T-cell (primary cell): Measurements from ENCODE around the gene RITA1. TPM values are rescaled to one million over a fixed set of nuclear protein-coding genes. Genes with fewer than 3 reads are reported as not detected.

Experiments
- ATAC-seq, 4 experiments: fragments of 200-7000 bp in 3 of 4; fragments of 150-1000 bp in 1 of 4; cut with Tn5 transposase; replicated peaks in 1 of 4; 1 replicate in 3 of 4; 2 replicates in 1 of 4; pipeline ENCODE4 v1.10.0; 2021; ENCODE audit warnings: moderate library complexity in 3 of 4, mild to moderate bottlenecking in 2 of 4, moderate number of reproducible peaks in 1 of 4
- CTCF ChIA-PET, 2 donors: fragments of 300-600 bp; sonication (Branson Sonifier 250); formaldehyde crosslinking; loops; one replicate each; lab custom pipeline; 2022; ENCODE audit warnings: antibody characterized with exemption in 2 of 2; lab: Charles Lee
- POLR2A ChIA-PET, 2 donors: fragments of 300-600 bp; sonication (Branson Sonifier 250); formaldehyde crosslinking; loops; one replicate each; lab custom pipeline; 2022; ENCODE audit warnings: antibody characterized with exemption in 2 of 2; lab: Charles Lee
- DNase-seq, 35 experiments: peaks; one replicate each; pipeline versions ENCODE4 v3.0.0 to v3.0.0-alpha.2; 2013 to 2023
- H3K27ac ChIP-seq: one replicate; pipeline ENCODE4 v1.5.1; 2013; ENCODE audit warnings: low read length
- H3K27me3 ChIP-seq, 2 experiments: replicated peaks in 1 of 2; 1 replicate in 1 of 2; 2 replicates in 1 of 2; pipeline versions ENCODE4 v1.6.1 to v1.7.0; 2013; ENCODE audit warnings: low read length in 1 of 2, mixed read lengths in 1 of 2; ENCODE audit not compliant: control insufficient read depth in 2 of 2, insufficient read depth in 2 of 2; ENCODE audit errors: extremely low read depth in 1 of 2
- H3K36me3 ChIP-seq, 2 donors: 1 replicate in 1 of 2; 2 replicates in 1 of 2; pipeline versions ENCODE4 v1.6.1 to v1.7.0; 2013; ENCODE audit warnings: low read length in 1 of 2; ENCODE audit not compliant: control insufficient read depth in 2 of 2, insufficient read depth in 1 of 2; ENCODE audit errors: extremely low read depth in 1 of 2
- H3K4me1 ChIP-seq, 2 experiments: 1 replicate in 1 of 2; 2 replicates in 1 of 2; pipeline versions ENCODE4 v1.6.1 to v1.7.0; 2013; ENCODE audit warnings: low read length in 2 of 2, mixed read lengths in 1 of 2; ENCODE audit not compliant: insufficient read depth in 2 of 2, control insufficient read depth in 1 of 2; ENCODE audit errors: extremely low read depth in 1 of 2
- H3K4me3 ChIP-seq, 2 donors: 1 replicate in 1 of 2; 2 replicates in 1 of 2; pipeline versions ENCODE4 v1.5.1 to v1.7.0; 2013; ENCODE audit warnings: mild to moderate bottlenecking in 2 of 2, low read length in 1 of 2, moderate library complexity in 1 of 2; ENCODE audit not compliant: control insufficient read depth in 1 of 2; ENCODE audit errors: extremely low read depth in 1 of 2
- H3K9me3 ChIP-seq: 2 replicates; pipeline ENCODE4 v1.7.0; 2013
- H3K27ac Mint-ChIP-seq, 2 donors: one replicate each; pipeline ENCODE4 v1.8.0; 2020 to 2021; ENCODE audit warnings: mild to moderate bottlenecking in 2 of 2, mixed read lengths in 2 of 2
- H3K27me3 Mint-ChIP-seq, 2 donors: one replicate each; pipeline ENCODE4 v1.8.0; 2021 to 2022; ENCODE audit warnings: mixed read lengths in 2 of 2
- H3K36me3 Mint-ChIP-seq: one replicate; pipeline ENCODE4 v1.8.0; 2021; ENCODE audit warnings: mixed read lengths
- H3K4me1 Mint-ChIP-seq, 3 donors: one replicate each; pipeline ENCODE4 v1.8.0; 2020 to 2022; ENCODE audit warnings: mixed read lengths in 3 of 3, mild to moderate bottlenecking in 1 of 3
- H3K4me3 Mint-ChIP-seq, 3 donors: one replicate each; pipeline ENCODE4 v1.8.0; 2020 to 2022; ENCODE audit warnings: mild to moderate bottlenecking in 3 of 3, mixed read lengths in 3 of 3, moderate library complexity in 3 of 3
- H3K9me3 Mint-ChIP-seq, 3 donors: one replicate each; pipeline ENCODE4 v1.8.0; 2020 to 2022; ENCODE audit warnings: mixed read lengths in 3 of 3
- WGBS: methylation state at CpG from one replicate; pipeline ENCODE4 v1.1.5; 2013; ENCODE audit warnings: missing lambda C conversion rate; ENCODE audit not compliant: insufficient coverage; 5-methylcytosine and 5-hydroxymethylcytosine counted together
- total RNA-seq, 35 experiments: library from RNA in 6 of 35; stranded (reverse) in 6 of 35; fragments of 120-200 nt in 1 of 35; gene quantifications; one replicate each; pipeline versions ENCODE4 v1.2.1 to v1.2.4 and lab custom pipeline; 2013 to 2026

Gene RITA1
- total RNA-seq, 5 donors from 2014 or later (not counting 1 experiment from before 2014, with no cell fraction given): 7.8 to 17.8 (median 13.8) TPM

- H3K4me3 Mint-ChIP-seq: no peak overlapping the region
- peaks cover 0 to 5% (median 3%) of the 10 kb centered on the region in 3 donors for H3K4me1 Mint-ChIP-seq
- no peak overlapping the region for H3K27ac Mint-ChIP-seq
- no peak overlapping the region for H3K4me3 ChIP-seq
- no peaks in the 10 kb centered on the region for H3K9me3 ChIP-seq
- DNase-seq: no peak
- no peaks in the 10 kb centered on the region for H3K27me3 ChIP-seq
- ChIA-PET POLR2A (no interaction called here), CTCF (interaction anchor here (0.5 to 1.2 kb wide), 3 partner anchors 37 to 1074 kb away, joined by 3 to 5 read pairs (median 3); no protein-coding TSS in a partner anchor)
- H3K9me3 Mint-ChIP-seq: no peaks in the 10 kb centered on the region
- no peaks in the 10 kb centered on the region for H3K4me1 ChIP-seq
- H3K36me3 Mint-ChIP-seq: peaks cover 13% of the 10 kb centered on the region
- no peak for ATAC-seq
- H3K27me3 Mint-ChIP-seq: no peaks in the 10 kb centered on the region
- peaks cover 4 to 19% of the 10 kb centered on the region in 2 donors for H3K36me3 ChIP-seq
- H3K27ac ChIP-seq: no peak overlapping the region
- WGBS: 95% methylated on average over 6 of the region's 13 CpGs
These were observed 10.1 kb downstream of the RITA1 start for GRCh38 chr12:113195598-113195997.

DNA sequence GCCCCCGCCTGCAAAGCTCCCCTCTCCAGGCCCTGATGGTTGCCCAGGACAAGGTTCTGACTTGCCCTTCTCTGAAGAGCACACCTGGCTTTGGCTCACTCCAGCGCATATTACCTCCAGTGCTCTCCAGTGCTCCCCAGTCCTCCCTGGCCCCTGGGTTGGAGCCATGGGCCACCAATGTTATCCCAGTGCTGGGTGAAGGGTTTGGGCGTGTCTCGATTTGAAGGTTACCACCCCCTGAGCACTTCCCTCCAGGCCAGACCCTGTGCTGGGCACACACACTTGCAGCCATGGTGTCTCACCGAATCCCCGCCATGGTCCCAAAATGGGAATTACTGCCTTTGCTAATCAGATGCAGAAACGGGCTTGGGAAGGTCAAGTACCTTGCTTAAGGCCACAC is 11.1 kb downstream of the RITA1 start:
- Histone ChIP-seq H3K4me3 (no peak overlapping the region), H3K27ac (no peak overlapping the region), H3K27me3 (no peaks in the 10 kb centered on the region), H3K36me3 (peaks cover under 1 to 11% of the 10 kb centered on the region in 2 donors), H3K9me3 (no peaks in the 10 kb centered on the region), H3K4me1 (no peaks in the 10 kb centered on the region)
- Mint-ChIP-seq H3K4me3 (no peak overlapping the region), H3K4me1 (peaks cover 0 to 5% (median 3%) of the 10 kb centered on the region in 3 donors), H3K36me3 (peaks cover 9% of the 10 kb centered on the region), H3K9me3 (no peaks in the 10 kb centered on the region), H3K27ac (no peak overlapping the region), H3K27me3 (no peaks in the 10 kb centered on the region)
- DNase-seq: no peak
- ChIA-PET CTCF (interaction anchor here in 1 of 2 donors (0.9 to 1.0 kb wide), 3 partner anchors 9 to 36 kb away, joined by 4 to 11 read pairs (median 6); no protein-coding TSS in a partner anchor), POLR2A (interaction anchor here in 1 of 2 donors (0.6 kb wide), 1 partner anchor 64 kb away, joined by 4 read pairs; no protein-coding TSS in a partner anchor)
- ATAC-seq: no peak
- 87% methylated on average over 4 of the region's 7 CpGs for WGBS

- ATAC-seq (peak; percentile 87 to 99 (median 92)), DNase-seq (peak in 31 of 35 experiments; percentile 21 to 80 (median 42))
- peaks cover 0 to 5% (median 3%) of the 10 kb centered on the region in 3 donors for H3K4me1 Mint-ChIP-seq
- H3K27ac ChIP-seq: no peak overlapping the region
- peaks cover 6% of the 10 kb centered on the region for H3K36me3 Mint-ChIP-seq
- H3K27ac Mint-ChIP-seq: no peak overlapping the region
- H3K27me3 Mint-ChIP-seq: no peaks in the 10 kb centered on the region
- H3K9me3 ChIP-seq: no peaks in the 10 kb centered on the region
- H3K4me1 ChIP-seq: no peaks in the 10 kb centered on the region
- H3K4me3 ChIP-seq: no peak overlapping the region
- H3K36me3 ChIP-seq: peaks cover 0 to 7% of the 10 kb centered on the region in 2 donors
- H3K4me3 Mint-ChIP-seq: no peak overlapping the region
- POLR2A ChIA-PET: interaction anchor here (0.6 to 0.7 kb wide), 3 partner anchors 63 to 96 kb away, joined by 4 to 13 read pairs (median 6); no protein-coding TSS in a partner anchor
- CTCF ChIA-PET: interaction anchor here (0.6 to 1.0 kb wide), 19 partner anchors 9 to 713 kb away, joined by 3 to 11 read pairs (median 6); partner anchors contain the start of gene RITA1 (in 1 of the 2)
- no CpG with 5 or more reads among the region's 4 CpGs for WGBS
- no peaks in the 10 kb centered on the region for H3K9me3 Mint-ChIP-seq
- no peaks in the 10 kb centered on the region for H3K27me3 ChIP-seq
These were observed 11.5 kb downstream of the RITA1 start for GRCh38 chr12:113196990-113197389.

GRCh38 chr12:113197518-113198077 is 12.1 kb downstream of the RITA1 start:
- Mint-ChIP-seq H3K27me3 (no peaks in the 10 kb centered on the region), H3K9me3 (no peaks in the 10 kb centered on the region), H3K27ac (no peak overlapping the region), H3K4me1 (peaks cover 0 to 5% (median 3%) of the 10 kb centered on the region in 3 donors), H3K4me3 (no peak overlapping the region), H3K36me3 (peaks cover under 1% of the 10 kb centered on the region)
- no peaks in the 10 kb centered on the region for H3K4me1 ChIP-seq
- WGBS: 100% methylated on average over 4 of the region's 8 CpGs
- no peaks in the 10 kb centered on the region for H3K27me3 ChIP-seq
- ChIA-PET POLR2A (interaction anchor here (0.6 to 0.7 kb wide), 2 partner anchors 63 to 96 kb away, joined by 6 to 13 read pairs; no protein-coding TSS in a partner anchor), CTCF (interaction anchor here (0.6 to 1.0 kb wide), 19 partner anchors 8 to 713 kb away, joined by 3 to 11 read pairs (median 6); partner anchors contain the start of gene RITA1 (in 1 of the 2))
- peaks cover 0 to 3% of the 10 kb centered on the region in 2 donors for H3K36me3 ChIP-seq
- no peak for DNase-seq
- no peak overlapping the region for H3K27ac ChIP-seq
- no peak overlapping the region for H3K4me3 ChIP-seq
- H3K9me3 ChIP-seq: no peaks in the 10 kb centered on the region
- no peak for ATAC-seq

GRCh38 chr12:113198296-113198695 is 12.8 kb downstream of the RITA1 start:
- Histone ChIP-seq H3K27ac (no peak overlapping the region), H3K27me3 (no peaks in the 10 kb centered on the region), H3K9me3 (no peaks in the 10 kb centered on the region), H3K36me3 (no peaks in the 10 kb centered on the region), H3K4me1 (no peaks in the 10 kb centered on the region), H3K4me3 (no peak overlapping the region)
- WGBS: 100% methylated on average over 1 of the region's 1 CpG
- ATAC-seq (no peak), DNase-seq (no peak)
- POLR2A ChIA-PET: no interaction called here
- Mint-ChIP-seq H3K36me3 (no peaks in the 10 kb centered on the region), H3K27me3 (no peaks in the 10 kb centered on the region), H3K4me1 (peaks cover 0 to 5% (median 3%) of the 10 kb centered on the region in 3 donors), H3K4me3 (no peak overlapping the region), H3K27ac (no peak overlapping the region), H3K9me3 (no peaks in the 10 kb centered on the region)
- CTCF ChIA-PET: no interaction called here

GRCh38 chr12:113200021-113200797 is 14.7 kb downstream of the RITA1 start:
- ChIA-PET CTCF (interaction anchor here in 1 of 2 donors (0.5 to 0.7 kb wide), 2 partner anchors 103 to 113 kb away, joined by 3 read pairs; no protein-coding TSS in a partner anchor), POLR2A (no interaction called here)
- Mint-ChIP-seq H3K4me1 (peaks cover 0 to 5% (median 0%) of the 10 kb centered on the region in 3 donors), H3K27ac (no peak overlapping the region), H3K4me3 (no peak overlapping the region), H3K36me3 (no peaks in the 10 kb centered on the region), H3K27me3 (no peaks in the 10 kb centered on the region), H3K9me3 (no peaks in the 10 kb centered on the region)
- ATAC-seq (no peak), DNase-seq (no peak)
- Histone ChIP-seq H3K4me3 (no peak overlapping the region), H3K9me3 (no peaks in the 10 kb centered on the region), H3K27me3 (no peaks in the 10 kb centered on the region), H3K27ac (no peak overlapping the region), H3K4me1 (no peaks in the 10 kb centered on the region), H3K36me3 (no peaks in the 10 kb centered on the region)
- WGBS: 95% methylated on average over 11 of the region's 12 CpGs
